IgD-negative memory B cell (primary cell): Measurements from ENCODE around the gene HEYL. TPM values are rescaled to one million over a fixed set of nuclear protein-coding genes. Genes with fewer than 3 reads are reported as not detected.

Experiments used
- H3K27ac Mint-ChIP-seq, 3 donors: one replicate each; pipeline ENCODE4 v1.8.0; 2020 to 2022; ENCODE audit warnings: mild to moderate bottlenecking in 3 of 3, mixed read lengths in 3 of 3, moderate library complexity in 1 of 3
- H3K27me3 Mint-ChIP-seq: one replicate; pipeline ENCODE4 v1.8.0; 2021; ENCODE audit warnings: mixed read lengths
- H3K36me3 Mint-ChIP-seq: one replicate; pipeline ENCODE4 v1.8.0; 2020; ENCODE audit warnings: mild to moderate bottlenecking, mixed read lengths
- H3K4me1 Mint-ChIP-seq, 3 donors: one replicate each; pipeline ENCODE4 v1.8.0; 2020 to 2022; ENCODE audit warnings: mixed read lengths in 3 of 3, mild to moderate bottlenecking in 1 of 3
- H3K4me3 Mint-ChIP-seq, 4 donors: one replicate each; pipeline ENCODE4 v1.8.0; 2020 to 2022; ENCODE audit warnings: mild to moderate bottlenecking in 4 of 4, mixed read lengths in 4 of 4, moderate library complexity in 3 of 4
- H3K9me3 Mint-ChIP-seq, 3 donors: one replicate each; pipeline ENCODE4 v1.8.0; 2020 to 2021; ENCODE audit warnings: mixed read lengths in 3 of 3, mild to moderate bottlenecking in 1 of 3
- polyA plus RNA-seq: library from polyadenylated mRNA; unstranded; fragments of 300-500 nt; fragmentation: Illumina TruSeq; gene quantifications from one replicate; pipeline ENCODE4 v1.2.3, GENCODE V29; 2021

Gene HEYL
- polyA plus RNA-seq, 1 donor from 2014 or later, result not detected

DNA sequence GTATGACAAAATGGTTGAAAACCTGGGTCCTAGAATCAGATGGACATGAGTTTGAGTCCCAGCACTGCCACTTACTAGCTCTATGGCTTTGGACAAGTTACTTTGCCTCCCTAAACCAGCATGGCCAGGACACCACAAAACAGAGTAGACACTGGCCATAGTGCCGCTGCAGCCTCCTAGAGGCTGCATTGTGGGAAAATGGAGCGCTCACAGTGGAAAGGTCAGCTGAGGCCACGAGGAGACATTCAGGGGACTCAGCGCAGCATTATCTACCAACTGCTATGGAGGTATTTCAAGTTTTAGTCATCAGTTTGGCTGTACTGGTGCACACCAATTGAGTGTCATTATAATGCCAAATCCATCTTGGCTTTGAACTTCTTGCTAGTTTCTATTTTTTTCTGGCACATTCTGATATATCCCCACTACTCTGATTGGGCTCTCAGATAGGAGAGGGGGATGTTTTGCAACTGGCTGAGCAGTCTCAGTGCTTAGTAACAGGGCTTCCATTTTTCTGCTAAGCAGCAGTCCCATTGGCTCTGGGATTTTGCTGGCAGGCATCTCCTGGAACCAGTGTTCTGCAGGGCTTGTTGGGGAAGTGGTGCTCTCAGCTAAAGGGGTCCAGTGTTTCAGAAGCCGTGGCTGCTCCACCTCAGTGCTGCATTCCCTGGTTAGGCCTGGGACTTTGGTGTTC, 16.3 kb upstream of the HEYL start:
- H3K4me1 Mint-ChIP-seq, result peaks cover 0 to 7% (median 5%) of the 10 kb centered on the region in 3 donors
- H3K27me3 Mint-ChIP-seq, result peaks cover 7% of the 10 kb centered on the region
- H3K36me3 Mint-ChIP-seq, result no peaks in the 10 kb centered on the region
- no peak overlapping the region for H3K4me3 Mint-ChIP-seq
- no peaks in the 10 kb centered on the region for H3K9me3 Mint-ChIP-seq
- H3K27ac Mint-ChIP-seq, result no peak overlapping the region

DNA sequence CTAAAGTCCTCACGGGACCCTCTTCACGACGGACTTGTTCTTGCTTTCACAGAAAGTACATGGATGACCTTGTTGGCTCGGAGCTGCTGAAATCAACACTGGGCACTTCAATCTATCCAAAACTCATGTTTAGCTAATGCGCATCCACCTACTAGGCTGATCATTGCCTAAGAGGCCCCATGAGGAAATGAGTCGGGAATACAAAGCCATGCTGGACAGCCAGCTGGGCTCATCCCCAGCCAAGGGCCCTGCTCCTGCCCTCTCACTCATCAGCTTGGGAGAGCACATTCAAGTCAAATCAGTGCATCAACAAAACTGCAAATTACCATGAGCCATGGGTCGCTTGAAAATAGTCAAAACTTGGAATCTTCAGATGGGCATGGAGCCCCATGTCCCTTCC, 14.8 kb upstream of the HEYL start:
- H3K27me3 Mint-ChIP-seq, result peaks cover 8% of the 10 kb centered on the region
- no peaks in the 10 kb centered on the region for H3K9me3 Mint-ChIP-seq
- H3K27ac Mint-ChIP-seq, result no peak overlapping the region
- H3K4me3 Mint-ChIP-seq, result no peak overlapping the region
- H3K4me1 Mint-ChIP-seq, result peaks cover 0 to 7% (median 5%) of the 10 kb centered on the region in 3 donors
- H3K36me3 Mint-ChIP-seq, result no peaks in the 10 kb centered on the region

- H3K4me3 Mint-ChIP-seq, result no peak overlapping the region
- H3K36me3 Mint-ChIP-seq, result peaks cover 2% of the 10 kb centered on the region
- H3K27me3 Mint-ChIP-seq, result peaks cover 8% of the 10 kb centered on the region
- no peaks in the 10 kb centered on the region for H3K9me3 Mint-ChIP-seq
- H3K27ac Mint-ChIP-seq, result no peak overlapping the region
- peaks cover 0 to 7% (median 5%) of the 10 kb centered on the region in 3 donors for H3K4me1 Mint-ChIP-seq
Observed at GRCh38 chr1:39653546-39654031, 14.1 kb upstream of the HEYL start.

- peaks cover 8% of the 10 kb centered on the region for H3K27me3 Mint-ChIP-seq
- no peak overlapping the region for H3K4me3 Mint-ChIP-seq
- H3K36me3 Mint-ChIP-seq, result peaks cover 2% of the 10 kb centered on the region
- H3K9me3 Mint-ChIP-seq, result no peaks in the 10 kb centered on the region
- no peak overlapping the region for H3K27ac Mint-ChIP-seq
- peaks cover 0 to 5% (median 3%) of the 10 kb centered on the region in 3 donors for H3K4me1 Mint-ChIP-seq
Observed at GRCh38 chr1:39652554-39652953, 13.1 kb upstream of the HEYL start.

DNA sequence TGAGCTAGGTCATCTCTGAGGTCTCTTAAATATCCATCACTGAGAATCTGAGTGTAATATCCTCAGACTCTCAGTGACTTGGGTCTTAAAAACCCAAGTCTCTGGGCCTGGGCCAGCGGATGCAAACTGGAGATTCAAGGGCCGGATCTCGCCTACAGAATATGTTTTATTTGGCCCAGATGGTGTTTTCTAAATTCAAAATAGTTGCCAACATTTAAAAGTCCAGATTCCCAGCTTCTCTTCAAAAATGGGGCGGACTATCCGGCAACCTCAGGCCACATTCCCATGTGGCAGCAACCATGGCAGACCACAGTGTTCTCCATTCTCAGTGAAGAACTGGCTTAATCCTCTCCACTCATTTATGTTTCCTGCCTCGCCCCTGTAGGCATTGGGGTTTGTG, 12.7 kb upstream of the HEYL start:
- Mint-ChIP-seq H3K36me3 (peaks cover 2% of the 10 kb centered on the region), H3K4me3 (no peak overlapping the region), H3K4me1 (peaks cover 0 to 5% (median 3%) of the 10 kb centered on the region in 3 donors), H3K9me3 (no peaks in the 10 kb centered on the region), H3K27ac (no peak overlapping the region), H3K27me3 (peaks cover 8% of the 10 kb centered on the region)

DNA sequence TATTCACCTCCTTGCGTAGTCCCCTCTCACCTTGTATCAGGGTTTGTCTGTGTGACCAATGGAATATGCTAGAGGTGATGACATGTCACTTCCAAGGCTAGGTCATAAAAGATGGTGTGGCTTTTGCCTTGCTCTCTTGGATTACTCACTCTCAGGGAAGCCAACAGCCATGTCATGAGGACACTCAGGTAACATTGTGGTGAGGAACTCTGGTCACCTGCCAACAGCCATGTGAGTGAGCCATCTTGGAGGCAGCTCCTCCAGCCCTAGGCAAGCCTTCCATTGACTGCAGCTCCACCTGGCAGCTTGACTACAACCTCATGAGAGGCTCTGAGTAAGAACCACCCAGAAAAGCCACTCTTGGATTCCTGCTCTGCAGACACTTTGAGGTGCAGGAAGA, 11.0 kb upstream of the HEYL start:
- Mint-ChIP-seq H3K9me3 (no peaks in the 10 kb centered on the region), H3K27ac (no peak overlapping the region), H3K4me3 (no peak overlapping the region), H3K4me1 (peaks cover 0 to 5% (median 3%) of the 10 kb centered on the region in 3 donors), H3K36me3 (peaks cover 2% of the 10 kb centered on the region), H3K27me3 (peaks cover 8% of the 10 kb centered on the region)

DNA sequence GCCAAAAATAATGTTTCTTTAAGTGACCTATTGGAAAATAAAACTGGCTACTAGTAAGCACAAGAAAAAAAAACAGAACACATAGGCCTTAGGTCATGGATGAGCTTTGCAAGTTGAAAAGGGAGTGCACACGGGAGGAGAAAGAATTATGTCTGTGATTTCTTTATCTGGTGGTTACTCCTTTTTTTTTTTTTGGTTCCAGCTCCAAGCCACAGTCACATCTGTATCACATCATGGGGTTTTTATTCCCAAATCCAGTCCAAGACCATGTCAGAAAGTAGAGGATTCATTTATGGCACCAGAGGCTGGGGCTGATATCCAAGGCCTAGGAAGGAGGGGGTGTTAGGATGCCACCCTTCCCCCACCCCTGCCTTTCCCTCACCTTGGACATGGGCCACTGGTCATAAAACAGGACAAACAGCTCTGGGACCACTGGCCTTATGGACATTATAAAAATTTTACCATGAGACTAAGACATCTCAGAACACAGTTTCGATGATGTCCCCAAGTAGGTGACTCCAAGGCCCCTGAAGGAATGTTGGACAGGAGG, 10.3 kb upstream of the HEYL start:
- peaks cover 8% of the 10 kb centered on the region for H3K27me3 Mint-ChIP-seq
- no peak overlapping the region for H3K27ac Mint-ChIP-seq
- H3K4me3 Mint-ChIP-seq, result no peak overlapping the region
- H3K9me3 Mint-ChIP-seq, result no peaks in the 10 kb centered on the region
- peaks cover 0 to 5% (median 3%) of the 10 kb centered on the region in 3 donors for H3K4me1 Mint-ChIP-seq
- peaks cover 2% of the 10 kb centered on the region for H3K36me3 Mint-ChIP-seq

GRCh38 chr1:39648496-39648895, 9.1 kb upstream of the HEYL start:
- H3K36me3 Mint-ChIP-seq, result peaks cover 2% of the 10 kb centered on the region
- peaks cover 1% of the 10 kb centered on the region for H3K27me3 Mint-ChIP-seq
- H3K9me3 Mint-ChIP-seq, result no peaks in the 10 kb centered on the region
- H3K27ac Mint-ChIP-seq, result no peak overlapping the region
- H3K4me3 Mint-ChIP-seq, result no peak overlapping the region
- H3K4me1 Mint-ChIP-seq, result peaks cover 0 to 3% (median 2%) of the 10 kb centered on the region in 3 donors

DNA sequence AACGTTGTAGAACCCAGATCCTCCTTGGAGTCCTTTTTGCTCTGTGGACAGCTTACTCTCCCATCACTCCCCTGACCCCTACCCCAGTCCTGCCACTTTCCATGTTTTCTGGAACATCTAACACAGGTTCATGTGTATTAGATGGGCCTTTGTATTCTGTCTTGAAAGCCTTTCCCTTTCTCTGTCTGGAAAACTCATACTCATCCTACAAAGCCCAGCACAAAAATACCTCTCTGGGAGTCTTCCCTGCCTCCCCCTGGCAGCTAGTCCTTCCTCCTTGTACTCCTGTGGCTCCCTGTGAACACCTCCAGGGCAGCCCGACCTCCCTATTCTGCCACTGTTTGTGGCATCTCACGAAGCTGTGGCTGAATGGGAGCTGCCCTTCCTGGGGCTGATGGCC, 7.8 kb upstream of the HEYL start:
- Mint-ChIP-seq H3K4me3 (no peak overlapping the region), H3K27ac (peak overlapping the region in 1 of 3 donors; percentile 43), H3K4me1 (no peaks in the 10 kb centered on the region), H3K9me3 (peaks cover 0 to 4% (median 0%) of the 10 kb centered on the region in 3 donors), H3K36me3 (peaks cover 2% of the 10 kb centered on the region), H3K27me3 (peaks cover 1% of the 10 kb centered on the region)

DNA sequence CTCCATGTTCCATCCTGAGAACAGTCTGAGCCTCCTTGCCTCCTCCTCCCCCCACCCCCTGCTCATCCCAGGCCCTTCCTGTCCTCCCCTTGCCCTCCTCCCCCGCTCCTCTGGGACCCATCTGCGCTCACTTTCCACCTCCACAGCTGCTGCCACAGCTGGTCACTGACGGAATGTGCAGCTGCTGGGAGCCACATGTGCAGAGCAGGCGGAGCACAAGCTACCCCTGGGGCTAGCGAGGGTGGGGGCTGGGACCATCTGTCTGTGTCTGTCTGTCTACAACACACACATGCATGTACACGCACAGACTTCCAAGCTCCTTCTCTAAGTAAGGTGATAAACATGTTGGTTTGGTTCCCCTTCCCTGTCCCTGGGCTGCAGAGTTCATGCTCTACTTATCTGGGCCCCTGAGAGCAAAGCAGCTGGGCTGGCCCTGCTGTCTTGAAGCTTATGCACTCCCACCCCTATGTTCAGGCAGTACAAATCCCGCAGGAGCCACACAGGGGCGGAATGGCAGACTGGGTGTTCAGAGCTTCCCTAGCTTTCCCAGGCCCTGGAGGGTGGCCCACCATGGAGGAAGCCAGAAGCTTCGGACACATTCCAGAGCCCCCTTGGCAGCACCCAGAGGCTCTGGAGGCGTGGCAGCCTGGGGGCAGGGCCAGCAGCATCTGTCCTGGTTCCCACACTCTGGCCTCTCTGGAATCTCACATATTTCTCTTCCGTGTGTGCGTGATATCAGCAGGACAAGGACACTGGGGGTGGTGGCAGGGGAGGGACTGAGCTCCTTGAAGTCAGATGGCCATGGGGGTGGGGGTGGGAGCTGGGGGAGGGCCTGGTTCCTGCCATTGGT, 7.0 kb upstream of the HEYL start:
- peaks cover 1% of the 10 kb centered on the region for H3K27me3 Mint-ChIP-seq
- H3K4me1 Mint-ChIP-seq, result no peaks in the 10 kb centered on the region
- no peak overlapping the region for H3K27ac Mint-ChIP-seq
- H3K9me3 Mint-ChIP-seq, result peaks cover 0 to 4% (median 0%) of the 10 kb centered on the region in 3 donors
- no peak overlapping the region for H3K4me3 Mint-ChIP-seq
- H3K36me3 Mint-ChIP-seq, result peaks cover 2% of the 10 kb centered on the region

DNA sequence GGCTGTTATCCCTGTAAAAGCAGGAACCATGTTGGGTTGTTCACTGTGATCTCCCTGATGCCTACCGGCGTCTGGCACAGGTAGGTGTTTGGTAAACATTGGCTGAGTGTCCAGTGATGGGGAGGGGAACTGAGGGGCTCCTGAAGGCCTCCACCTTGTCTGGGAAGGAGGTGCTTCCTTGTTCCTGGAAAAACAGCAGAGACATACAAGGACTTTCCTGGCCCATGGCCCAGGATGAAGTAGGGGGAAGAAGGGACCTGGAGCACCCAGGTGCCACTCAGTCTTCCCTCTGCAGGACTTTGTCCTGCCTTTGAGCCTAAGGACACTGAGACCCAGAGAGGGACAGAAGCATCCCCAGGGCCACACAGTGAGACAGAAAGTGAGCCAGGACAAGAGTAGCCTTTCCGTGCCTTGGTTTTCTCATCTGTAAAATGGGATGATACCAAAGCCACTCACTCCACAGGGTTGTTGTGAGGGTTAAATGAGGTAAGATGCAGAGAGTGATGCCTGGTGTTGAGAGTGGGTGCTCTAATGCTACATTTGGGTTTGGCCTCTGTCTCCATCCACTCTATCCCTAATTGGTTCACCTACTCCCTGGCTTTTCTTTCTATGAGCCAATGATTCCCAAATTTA, 6.1 kb upstream of the HEYL start:
- H3K27me3 Mint-ChIP-seq, result peaks cover 1% of the 10 kb centered on the region
- H3K4me3 Mint-ChIP-seq, result no peak overlapping the region
- peaks cover 2% of the 10 kb centered on the region for H3K36me3 Mint-ChIP-seq
- peaks cover 0 to 4% (median 0%) of the 10 kb centered on the region in 3 donors for H3K9me3 Mint-ChIP-seq
- H3K27ac Mint-ChIP-seq, result peak overlapping the region in 1 of 3 donors; percentile 51
- no peaks in the 10 kb centered on the region for H3K4me1 Mint-ChIP-seq

DNA sequence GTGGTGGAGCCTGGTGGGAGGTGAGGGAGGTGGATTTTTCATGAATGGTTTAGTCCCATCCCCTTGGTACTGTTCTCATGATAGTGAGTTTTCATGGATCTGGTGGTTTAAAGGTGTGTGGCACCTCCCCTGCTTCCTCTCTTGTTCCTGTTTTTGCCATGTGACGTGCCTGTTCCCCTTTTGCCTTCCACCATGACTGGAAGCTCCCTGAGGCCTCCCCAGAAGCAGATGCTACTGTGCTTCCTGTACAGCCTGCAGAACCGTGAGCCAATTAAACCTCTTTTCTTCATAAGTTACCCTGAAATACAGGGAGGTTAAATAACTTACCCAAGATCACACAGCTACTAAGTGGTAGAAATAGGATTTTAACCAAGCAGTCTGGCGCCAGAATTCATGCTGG, 4.3 kb upstream of the HEYL start:
- Mint-ChIP-seq H3K27me3 (peaks cover 5% of the 10 kb centered on the region), H3K27ac (no peak overlapping the region), H3K4me3 (no peak overlapping the region), H3K4me1 (peaks cover 0 to 3% (median 2%) of the 10 kb centered on the region in 3 donors), H3K36me3 (peaks cover 1% of the 10 kb centered on the region), H3K9me3 (peaks cover 0 to 4% (median 0%) of the 10 kb centered on the region in 3 donors)

- Mint-ChIP-seq H3K27ac (no peak overlapping the region), H3K36me3 (no peaks in the 10 kb centered on the region), H3K4me1 (peaks cover 0 to 3% (median 3%) of the 10 kb centered on the region in 3 donors), H3K27me3 (peaks cover 14% of the 10 kb centered on the region), H3K9me3 (peaks cover 0 to 4% (median 0%) of the 10 kb centered on the region in 3 donors), H3K4me3 (no peak overlapping the region)
Observed at GRCh38 chr1:39642796-39643195, 3.4 kb upstream of the HEYL start.

DNA sequence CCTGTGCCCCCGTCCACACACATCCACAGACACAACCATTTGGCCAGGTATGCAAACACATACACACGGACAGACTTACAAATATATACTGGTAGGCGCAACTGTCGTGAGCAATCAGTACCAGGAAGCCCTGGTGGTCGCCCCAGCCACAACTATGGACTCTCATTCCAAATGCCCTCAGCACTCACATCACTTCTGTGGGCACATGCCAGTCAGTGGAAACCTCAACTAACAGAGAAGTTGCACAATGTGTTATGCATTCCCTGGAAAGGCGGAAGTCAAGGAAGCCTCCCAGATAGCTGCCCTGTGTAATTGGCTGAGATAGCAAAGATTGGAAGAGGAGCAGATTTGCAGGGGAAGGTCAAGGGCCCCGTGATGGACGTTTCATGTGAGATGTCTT, 1.4 kb upstream of the HEYL start:
- Mint-ChIP-seq H3K4me1 (peaks cover 0 to 3% (median 3%) of the 10 kb centered on the region in 3 donors), H3K9me3 (peaks cover 0 to 4% (median 0%) of the 10 kb centered on the region in 3 donors), H3K27me3 (peaks cover 28% of the 10 kb centered on the region), H3K27ac (no peak overlapping the region), H3K36me3 (no peaks in the 10 kb centered on the region), H3K4me3 (no peak overlapping the region)

- no peak overlapping the region for H3K27ac Mint-ChIP-seq
- H3K4me3 Mint-ChIP-seq, result peak overlapping the region; percentile 20 to 87 (median 70)
- H3K4me1 Mint-ChIP-seq, result peaks cover 0 to 3% (median 3%) of the 10 kb centered on the region in 3 donors
- no peaks in the 10 kb centered on the region for H3K36me3 Mint-ChIP-seq
- H3K9me3 Mint-ChIP-seq, result peaks cover 0 to 4% (median 0%) of the 10 kb centered on the region in 3 donors
- H3K27me3 Mint-ChIP-seq, result peaks cover 36% of the 10 kb centered on the region
Observed at GRCh38 chr1:39638965-39639304, 508 bp downstream of the HEYL start.
